HEK293 (cell line): Measurements from ENCODE around the gene PRPF18.

Source experiments
- CTCF ChIA-PET: fragments of 350-600 bp; formaldehyde crosslinking; extraction: SDS; loops from one replicate; lab custom pipeline; 2021; ENCODE audit warnings: antibody characterized with exemption; lab: Yijun Ruan, JAX
- POLR2A ChIA-PET: fragments of 300-600 bp; formaldehyde crosslinking; extraction: SDS; loops from one replicate; lab custom pipeline; 2020; ENCODE audit warnings: antibody characterized with exemption, inconsistent platforms; lab: Yijun Ruan, JAX
- H3K27ac ChIP-seq: fragments of 200-500 bp; sonication (Bioruptor generic); 2 replicates; pipeline ENCODE4 v1.5.1; 2014; ENCODE audit warnings: low read depth, low read length, control low read depth, inconsistent platforms; ENCODE audit errors: extremely low read depth
- H3K36me3 ChIP-seq, 2 experiments: fragments of 200-500 bp in 1 of 2; sonication (Bioruptor generic) in 1 of 2; 1 replicate in 1 of 2; 2 replicates in 1 of 2; pipeline ENCODE4 v1.5.1; 2014 to 2017; ENCODE audit warnings: inconsistent platforms in 2 of 2, low read length in 2 of 2; ENCODE audit not compliant: control insufficient read depth in 2 of 2, insufficient read depth in 1 of 2
- H3K4me1 ChIP-seq: fragments of 200-500 bp; sonication (Bioruptor generic); 2 replicates; pipeline ENCODE4 v1.5.1; 2014; ENCODE audit warnings: mild to moderate bottlenecking, low read length, inconsistent platforms; ENCODE audit not compliant: control insufficient read depth, insufficient read depth
- H3K4me3 ChIP-seq: 2 replicates; pipeline ENCODE4 v1.5.1; 2011; ENCODE audit warnings: low read depth, mild to moderate bottlenecking, control low read depth, low read length, moderate library complexity
- H3K9me3 ChIP-seq: fragments of 200-500 bp; sonication (Bioruptor generic); 2 replicates; pipeline ENCODE4 v1.5.1; 2014; ENCODE audit warnings: low read depth, low read length, inconsistent platforms; ENCODE audit not compliant: control insufficient read depth, insufficient read depth
- EGR2 ChIP-seq: fragments of 450-650 bp; formaldehyde crosslinking; IDR thresholded peaks from 2 replicates; pipeline ENCODE4 v1.5.1; 2016; ENCODE audit warnings: low read depth, missing biosample characterization, missing genetic modification characterization
- HIC1 ChIP-seq: fragments of 450-650 bp; formaldehyde crosslinking; IDR thresholded peaks from 2 replicates; pipeline ENCODE4 v1.5.1; 2016; ENCODE audit warnings: missing biosample characterization, missing genetic modification characterization
- TRIM28 ChIP-seq: IDR thresholded peaks from 2 replicates; pipeline ENCODE4 v1.6.1; 2011; ENCODE audit warnings: low read length, control low read depth, borderline replicate concordance
- TSHZ1 ChIP-seq: fragments of 450-650 bp; formaldehyde crosslinking; IDR thresholded peaks from 2 replicates; pipeline ENCODE4 v1.5.1; 2016; ENCODE audit warnings: missing biosample characterization, missing genetic modification characterization, borderline replicate concordance
- WT1 ChIP-seq: fragments of 450-650 bp; formaldehyde crosslinking; IDR thresholded peaks from 2 replicates; pipeline ENCODE4 v1.5.1; 2016; ENCODE audit warnings: missing biosample characterization, missing genetic modification characterization
- YY2 ChIP-seq: fragments of 450-650 bp; formaldehyde crosslinking; IDR thresholded peaks from 2 replicates; pipeline ENCODE4 v1.5.1; 2016; ENCODE audit warnings: missing biosample characterization, missing genetic modification characterization
- ZBTB48 ChIP-seq: fragments of 450-650 bp; formaldehyde crosslinking; IDR thresholded peaks from 2 replicates; pipeline ENCODE4 v1.5.1; 2016; ENCODE audit warnings: missing biosample characterization, missing genetic modification characterization
- ZBTB8A ChIP-seq: fragments of 450-650 bp; formaldehyde crosslinking; IDR thresholded peaks from 2 replicates; pipeline ENCODE4 v1.5.1; 2016; ENCODE audit warnings: missing biosample characterization, missing genetic modification characterization
- ZIC2 ChIP-seq: fragments of 450-650 bp; formaldehyde crosslinking; IDR thresholded peaks from 2 replicates; pipeline ENCODE4 v1.5.1; 2016; ENCODE audit warnings: missing biosample characterization, missing genetic modification characterization
- ZNF169 ChIP-seq: fragments of 450-650 bp; formaldehyde crosslinking; IDR thresholded peaks from 2 replicates; pipeline ENCODE4 v1.5.1; 2016; ENCODE audit warnings: missing biosample characterization, missing genetic modification characterization
- ZNF341 ChIP-seq: fragments of 450-650 bp; formaldehyde crosslinking; IDR thresholded peaks from 2 replicates; pipeline ENCODE4; 2016; ENCODE audit warnings: low read depth, missing biosample characterization, missing genetic modification characterization
- ZNF548 ChIP-seq: fragments of 450-650 bp; formaldehyde crosslinking; IDR thresholded peaks from 2 replicates; pipeline ENCODE4 v1.5.1; 2016; ENCODE audit warnings: missing biosample characterization, missing genetic modification characterization
- ZNF629 ChIP-seq: fragments of 450-650 bp; formaldehyde crosslinking; IDR thresholded peaks from 2 replicates; pipeline ENCODE4 v1.5.1; 2017; ENCODE audit warnings: missing biosample characterization, missing genetic modification characterization
- ZNF658 ChIP-seq: fragments of 450-650 bp; formaldehyde crosslinking; IDR thresholded peaks from 2 replicates; pipeline ENCODE4; 2016; ENCODE audit warnings: missing biosample characterization, missing genetic modification characterization
- ZNF707 ChIP-seq: fragments of 450-650 bp; formaldehyde crosslinking; IDR thresholded peaks from 2 replicates; pipeline ENCODE4 v1.5.1; 2016; ENCODE audit warnings: missing biosample characterization, missing genetic modification characterization
- ZNF76 ChIP-seq: fragments of 450-650 bp; formaldehyde crosslinking; IDR thresholded peaks from 2 replicates; pipeline ENCODE4; 2016; ENCODE audit warnings: low read depth, missing biosample characterization, missing genetic modification characterization, borderline replicate concordance
- ZSCAN5A ChIP-seq: fragments of 450-650 bp; formaldehyde crosslinking; IDR thresholded peaks from 2 replicates; pipeline ENCODE4 v1.5.1; 2016; ENCODE audit warnings: missing biosample characterization, missing genetic modification characterization
- TF ChIP-seq, protein P1 (sequence below): fragments of 450-650 bp; formaldehyde crosslinking; IDR thresholded peaks from 2 replicates; pipeline ENCODE4 v1.5.1; 2017; ENCODE audit warnings: missing biosample characterization, missing genetic modification characterization
- TF ChIP-seq, protein P2 (sequence below): fragments of 450-650 bp; IDR thresholded peaks from 2 replicates; pipeline ENCODE4 v1.5.1; 2018; ENCODE audit warnings: missing biosample characterization, mild to moderate bottlenecking, missing genetic modification characterization
- TF ChIP-seq, protein P3 (sequence below): fragments of 450-650 bp; formaldehyde crosslinking; IDR thresholded peaks from 2 replicates; pipeline ENCODE4 v1.5.1; 2017; ENCODE audit warnings: missing biosample characterization, missing genetic modification characterization

The PRPF18 gene

DNA sequence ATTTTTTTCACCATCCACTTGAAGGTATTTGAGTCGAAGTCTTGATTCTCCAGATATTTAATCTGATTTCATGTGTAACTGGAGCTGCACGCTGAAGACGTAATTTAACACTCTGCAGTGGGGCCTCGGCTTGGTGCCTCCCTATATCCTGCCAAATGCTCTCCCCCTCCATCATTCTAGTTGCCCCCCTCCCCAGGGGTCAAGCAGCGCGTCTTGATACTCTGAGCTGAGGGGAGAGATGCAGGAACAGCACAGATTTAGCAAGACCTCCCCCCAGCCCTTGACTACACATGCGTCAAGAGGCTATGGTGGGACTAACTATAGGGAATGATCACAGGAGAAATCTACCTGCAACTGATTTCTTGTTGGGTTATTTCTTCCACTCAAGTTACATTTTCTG lies 85.8 kb downstream of the PRPF18 start:
- peak overlapping the region; percentile 42; the same call in 1 of the 2 replicates for H3K27ac ChIP-seq
- CTCF ChIA-PET, result interaction anchor here (1.1 kb wide), 1 partner anchor 13 kb away, joined by 5 read pairs; no protein-coding TSS in a partner anchor
- peak; percentile 50 for TF ChIP-seq WT1
- TF ChIP-seq, protein P1, sequence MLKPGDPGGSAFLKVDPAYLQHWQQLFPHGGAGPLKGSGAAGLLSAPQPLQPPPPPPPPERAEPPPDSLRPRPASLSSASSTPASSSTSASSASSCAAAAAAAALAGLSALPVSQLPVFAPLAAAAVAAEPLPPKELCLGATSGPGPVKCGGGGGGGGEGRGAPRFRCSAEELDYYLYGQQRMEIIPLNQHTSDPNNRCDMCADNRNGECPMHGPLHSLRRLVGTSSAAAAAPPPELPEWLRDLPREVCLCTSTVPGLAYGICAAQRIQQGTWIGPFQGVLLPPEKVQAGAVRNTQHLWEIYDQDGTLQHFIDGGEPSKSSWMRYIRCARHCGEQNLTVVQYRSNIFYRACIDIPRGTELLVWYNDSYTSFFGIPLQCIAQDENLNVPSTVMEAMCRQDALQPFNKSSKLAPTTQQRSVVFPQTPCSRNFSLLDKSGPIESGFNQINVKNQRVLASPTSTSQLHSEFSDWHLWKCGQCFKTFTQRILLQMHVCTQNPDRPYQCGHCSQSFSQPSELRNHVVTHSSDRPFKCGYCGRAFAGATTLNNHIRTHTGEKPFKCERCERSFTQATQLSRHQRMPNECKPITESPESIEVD, result peak; percentile 58; the same call in 1 of the 2 replicates
- TF ChIP-seq ZIC2 (tag by site-specific recombination), result peak; percentile 56
- no peak for TF ChIP-seq EGR2 (tag by site-specific recombination)
- TF ChIP-seq, protein P2, sequence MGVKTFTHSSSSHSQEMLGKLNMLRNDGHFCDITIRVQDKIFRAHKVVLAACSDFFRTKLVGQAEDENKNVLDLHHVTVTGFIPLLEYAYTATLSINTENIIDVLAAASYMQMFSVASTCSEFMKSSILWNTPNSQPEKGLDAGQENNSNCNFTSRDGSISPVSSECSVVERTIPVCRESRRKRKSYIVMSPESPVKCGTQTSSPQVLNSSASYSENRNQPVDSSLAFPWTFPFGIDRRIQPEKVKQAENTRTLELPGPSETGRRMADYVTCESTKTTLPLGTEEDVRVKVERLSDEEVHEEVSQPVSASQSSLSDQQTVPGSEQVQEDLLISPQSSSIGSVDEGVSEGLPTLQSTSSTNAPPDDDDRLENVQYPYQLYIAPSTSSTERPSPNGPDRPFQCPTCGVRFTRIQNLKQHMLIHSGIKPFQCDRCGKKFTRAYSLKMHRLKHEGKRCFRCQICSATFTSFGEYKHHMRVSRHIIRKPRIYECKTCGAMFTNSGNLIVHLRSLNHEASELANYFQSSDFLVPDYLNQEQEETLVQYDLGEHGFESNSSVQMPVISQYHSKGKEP (tag by site-specific recombination), result 0 out of 2 replicates have a peak, but pooled peaks have one; percentile 4
- no peak for TF ChIP-seq ZSCAN5A (tag by site-specific recombination)
- no peak for TF ChIP-seq TSHZ1 (tag by site-specific recombination)
- no peak for TF ChIP-seq ZBTB8A (tag by site-specific recombination)
- TF ChIP-seq, protein P3, sequence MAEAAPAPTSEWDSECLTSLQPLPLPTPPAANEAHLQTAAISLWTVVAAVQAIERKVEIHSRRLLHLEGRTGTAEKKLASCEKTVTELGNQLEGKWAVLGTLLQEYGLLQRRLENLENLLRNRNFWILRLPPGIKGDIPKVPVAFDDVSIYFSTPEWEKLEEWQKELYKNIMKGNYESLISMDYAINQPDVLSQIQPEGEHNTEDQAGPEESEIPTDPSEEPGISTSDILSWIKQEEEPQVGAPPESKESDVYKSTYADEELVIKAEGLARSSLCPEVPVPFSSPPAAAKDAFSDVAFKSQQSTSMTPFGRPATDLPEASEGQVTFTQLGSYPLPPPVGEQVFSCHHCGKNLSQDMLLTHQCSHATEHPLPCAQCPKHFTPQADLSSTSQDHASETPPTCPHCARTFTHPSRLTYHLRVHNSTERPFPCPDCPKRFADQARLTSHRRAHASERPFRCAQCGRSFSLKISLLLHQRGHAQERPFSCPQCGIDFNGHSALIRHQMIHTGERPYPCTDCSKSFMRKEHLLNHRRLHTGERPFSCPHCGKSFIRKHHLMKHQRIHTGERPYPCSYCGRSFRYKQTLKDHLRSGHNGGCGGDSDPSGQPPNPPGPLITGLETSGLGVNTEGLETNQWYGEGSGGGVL (tag by site-specific recombination), result peak; percentile 87
- no peak for TF ChIP-seq ZNF169 (tag by site-specific recombination)
- peak; percentile 73 for TF ChIP-seq ZNF341 (tag by site-specific recombination)
- no peak for TF ChIP-seq ZNF76 (tag by site-specific recombination)
- TF ChIP-seq, all 188 proteins: peak for 6
- Histone ChIP-seq H3K4me1 (peaks cover 11% of the 10 kb centered on the region), H3K4me3 (no peak overlapping the region), H3K36me3 (peaks cover 0 to 35% of the 10 kb centered on the region in 2 experiments; a peak in 2 of 3 replicates), H3K9me3 (no peaks in the 10 kb centered on the region)
- POLR2A ChIA-PET, result no interaction called here

DNA sequence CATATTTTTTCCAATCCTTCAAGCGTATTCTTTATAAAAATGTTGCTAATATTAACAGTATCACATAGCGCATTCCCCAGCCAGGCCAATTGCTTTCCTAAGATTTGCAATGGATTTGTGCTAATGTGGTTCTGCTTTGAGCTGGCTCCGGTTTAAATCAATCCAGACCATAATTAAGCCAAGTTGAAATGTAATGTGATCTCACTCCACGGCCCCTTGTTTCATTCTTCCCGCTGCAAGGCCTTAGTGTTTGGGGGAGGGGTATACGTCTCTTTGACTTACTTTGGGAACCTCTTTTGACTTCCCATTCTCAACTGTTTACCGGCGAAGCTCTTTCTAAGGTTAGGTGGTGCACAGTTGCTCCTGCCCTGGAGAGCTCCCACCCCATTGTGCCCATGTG lies 86.4 kb downstream of the PRPF18 start:
- H3K4me3 ChIP-seq, result no peak overlapping the region

More for the DNA sequence above, 86.4 kb downstream of the PRPF18 start:
- TF ChIP-seq YY2 (tag by site-specific recombination) (no peak), TRIM28 (peak; percentile 23; the same call in 1 of the 2 replicates), HIC1 (tag by site-specific recombination) (no peak), ZBTB48 (0 out of 2 replicates have a peak, but pooled peaks have one; percentile 18), ZNF658 (tag by site-specific recombination) (no peak), ZNF707 (tag by site-specific recombination) (no peak), ZNF629 (no peak), ZNF548 (tag by site-specific recombination) (no peak)
- no peaks in the 10 kb centered on the region for H3K9me3 ChIP-seq
- H3K27ac ChIP-seq, result peak overlapping the region; percentile 42; the same call in 1 of the 2 replicates
- H3K36me3 ChIP-seq, result peaks cover 0 to 31% of the 10 kb centered on the region in 2 experiments; a peak in 2 of 3 replicates
- ChIA-PET POLR2A (no interaction called here), CTCF (interaction anchor here (0.5 to 1.1 kb wide), 3 partner anchors 14 to 112 kb away, joined by 3 to 7 read pairs (median 5); no protein-coding TSS in a partner anchor)
- H3K4me1 ChIP-seq, result peaks cover 11% of the 10 kb centered on the region
